ENCODE measurements around the gene SMOC2.

- TF ChIP-seq CTCF (conservative IDR thresholded peaks at IDR 0.05; ENCODE audit: low read depth, low read length) (no peak), NFE2L2 (IDR thresholded peaks at IDR 0.05; ENCODE audit: low read depth, low read length) (no peak), RFX5 (IDR thresholded peaks at IDR 0.05; ENCODE audit: low read depth, low read length) (no peak), MAFK (IDR thresholded peaks at IDR 0.05; ENCODE audit: low read depth, low read length) (no peak), POLR2A (IDR thresholded peaks at IDR 0.05; ENCODE audit: low read depth, low read length) (no peak), USF2 (IDR thresholded peaks at IDR 0.05; ENCODE audit: low read depth, low read length) (no peak), BHLHE40 (IDR thresholded peaks at IDR 0.05; ENCODE audit: low read depth, low read length) (no peak), FOS (IDR thresholded peaks at IDR 0.05; ENCODE audit: low read depth, low read length) (no peak)
Observed at GRCh38 chr6:168625602-168626001, 184.6 kb downstream of the SMOC2 start.

Data from IMR-90 (cell line).